PC-9 (cell line): ENCODE data around the gene OR5K3. TPM values are rescaled to one million over a fixed set of nuclear protein-coding genes. Genes with fewer than 3 reads are reported as not detected.

ENCODE experiments used
- BruUV-seq: library from RNA; stranded (reverse); fragments of 400-500 nt; replicated peaks from 2 replicates; lab custom pipeline; 2021; lab: Mats Ljungman, UMichigan
- CTCF ChIA-PET: fragments of 300-600 bp; sonication (Branson Sonifier 250); formaldehyde crosslinking; loops from one replicate; lab custom pipeline; 2022; ENCODE audit warnings: antibody characterized with exemption; lab: Charles Lee
- POLR2A ChIA-PET: fragments of 300-600 bp; sonication (Branson Sonifier 250); formaldehyde crosslinking; loops from one replicate; lab custom pipeline; 2022; ENCODE audit warnings: antibody characterized with exemption; ENCODE audit not compliant: unreplicated experiment; lab: Charles Lee
- DNase-seq, 2 experiments: peaks; one replicate each; pipeline versions ENCODE4 v3.0.0 to v3.0.0-alpha.2; 2015 to 2022; ENCODE audit warnings: mixed read lengths in 1 of 2
- H2AFZ ChIP-seq: fragments of 200-600 bp; sonication (generic); 2 replicates; pipeline ENCODE4 v1.8.1; 2017; ENCODE audit warnings: antibody characterized with exemption
- H3F3A ChIP-seq: fragments of 200-600 bp; sonication (generic); 2 replicates; pipeline ENCODE4 v1.8.1; 2017; ENCODE audit warnings: antibody characterized with exemption, mild to moderate bottlenecking, low read depth; ENCODE audit not compliant: insufficient read depth
- H3K27ac ChIP-seq: fragments of 200-600 bp; sonication (generic); 2 replicates; pipeline ENCODE4 v1.6.1; 2016; ENCODE audit warnings: mixed run types
- H3K27me3 ChIP-seq: fragments of 200-600 bp; sonication (generic); 2 replicates; pipeline ENCODE4 v1.6.1; 2016; ENCODE audit warnings: low read depth, mixed run types; ENCODE audit not compliant: insufficient read depth
- H3K36me3 ChIP-seq: fragments of 200-600 bp; sonication (generic); 2 replicates; pipeline ENCODE4 v1.6.1; 2016; ENCODE audit warnings: low read depth, mixed run types
- H3K4me1 ChIP-seq: fragments of 200-600 bp; sonication (generic); replicated peaks from 2 replicates; pipeline ENCODE4 v1.6.1; 2016; ENCODE audit warnings: mixed run types; ENCODE audit not compliant: insufficient read depth
- H3K4me2 ChIP-seq: fragments of 200-600 bp; sonication (generic); 2 replicates; pipeline ENCODE4 v1.6.1; 2017; ENCODE audit warnings: mixed run types
- H3K4me3 ChIP-seq: fragments of 200-600 bp; sonication (generic); 2 replicates; pipeline ENCODE4 v1.6.1; 2016; ENCODE audit warnings: mixed run types
- H3K79me2 ChIP-seq: fragments of 200-600 bp; sonication (generic); 2 replicates; pipeline ENCODE4 v1.6.1; 2017; ENCODE audit warnings: low read depth, mixed run types
- H3K9me2 ChIP-seq: fragments of 200-600 bp; sonication (generic); 2 replicates; pipeline ENCODE4 v1.8.1; 2017; ENCODE audit warnings: mild to moderate bottlenecking; ENCODE audit not compliant: insufficient read depth
- H3K9me3 ChIP-seq: fragments of 200-600 bp; sonication (generic); 2 replicates; pipeline ENCODE4 v1.8.1; 2016; ENCODE audit warnings: low read depth; ENCODE audit not compliant: insufficient read depth
- H4K20me1 ChIP-seq: fragments of 200-600 bp; sonication (generic); 2 replicates; pipeline ENCODE4 v1.8.1; 2017; ENCODE audit not compliant: insufficient read depth
- CTCF ChIP-seq: fragments of 200-600 bp; sonication (generic); conservative IDR thresholded peaks from 2 replicates; pipeline ENCODE4 v1.6.1; 2017; ENCODE audit warnings: mixed run types, antibody characterized with exemption, mild to moderate bottlenecking, moderate library complexity
- EZH2 ChIP-seq: fragments of 200-600 bp; sonication (generic); IDR thresholded peaks from 2 replicates; pipeline ENCODE4 v1.8.0; 2017; ENCODE audit warnings: antibody characterized with exemption, low read depth
- intact Hi-C: fragments of 100-400 bp; cut with micrococcal nuclease; formaldehyde crosslinking; loops from one replicate; pipeline ENCODE4 v1.10.0; 2022; ENCODE audit not compliant: unreplicated experiment
- total RNA-seq: library from RNA; stranded (reverse); gene quantifications from 2 replicates; pipeline ENCODE4 v1.2.3, GENCODE V29; 2021

Gene OR5K3
- total RNA-seq, 1 experiment from 2014 or later: not detected

- CTCF ChIA-PET: no interaction called here
- Histone ChIP-seq H3K9me3 (no peaks in the 10 kb centered on the region), H2AFZ (no peak overlapping the region), H4K20me1 (no peaks in the 10 kb centered on the region), H3K9me2 (no peaks in the 10 kb centered on the region), H3K4me2 (no peak overlapping the region), H3K4me1 (no peaks in the 10 kb centered on the region), H3K27me3 (no peaks in the 10 kb centered on the region), H3K79me2 (no peaks in the 10 kb centered on the region), H3K4me3 (no peak overlapping the region), H3F3A (no peaks in the 10 kb centered on the region), H3K36me3 (no peaks in the 10 kb centered on the region), H3K27ac (no peak overlapping the region)
- intact Hi-C loops: no loop called here
- POLR2A ChIA-PET: no interaction called here
- DNase-seq: no peak
- TF ChIP-seq EZH2: no peak
- no peak for TF ChIP-seq CTCF
- no TSS peak for BruUV-seq
Measured at GRCh38 chr3:98350082-98350481, 40.4 kb upstream of the OR5K3 start.

GRCh38 chr3:98353554-98353953 is 36.9 kb upstream of the OR5K3 start, which contains the start of gene OR5K4:
TSS of gene OR5K4 (plus strand) at chr3:98353854. CDS start at chr3:98353854, 0 bp downstream.
- intact Hi-C loops: no loop called here

GRCh38 chr3:98359250-98359649 is 31.2 kb upstream of the OR5K3 start:
- no peak overlapping the region for H3K4me3 ChIP-seq
- no peaks in the 10 kb centered on the region for H3F3A ChIP-seq
- no peaks in the 10 kb centered on the region for H3K9me3 ChIP-seq
- H3K36me3 ChIP-seq: no peaks in the 10 kb centered on the region
- H3K4me1 ChIP-seq: no peaks in the 10 kb centered on the region
- no TSS peak for BruUV-seq
- no peak for TF ChIP-seq CTCF
- TF ChIP-seq EZH2: no peak
- no peak overlapping the region for H3K27ac ChIP-seq
- H3K27me3 ChIP-seq: no peaks in the 10 kb centered on the region
- intact Hi-C loops: no loop called here
- ChIA-PET POLR2A (no interaction called here), CTCF (interaction anchor here (0.7 kb wide), 1 partner anchor 64 kb away, joined by 6 read pairs; no protein-coding TSS in a partner anchor)
- H2AFZ ChIP-seq: no peak overlapping the region
- no peak for DNase-seq
- H4K20me1 ChIP-seq: no peaks in the 10 kb centered on the region
- no peaks in the 10 kb centered on the region for H3K79me2 ChIP-seq
- H3K4me2 ChIP-seq: no peak overlapping the region
- no peaks in the 10 kb centered on the region; the same call in 1 of the 2 replicates for H3K9me2 ChIP-seq

More at GRCh38 chr3:98353554-98353953, 36.9 kb upstream of the OR5K3 start, which contains the start of gene OR5K4:
- Histone ChIP-seq H3K36me3 (no peaks in the 10 kb centered on the region), H3K9me2 (no peaks in the 10 kb centered on the region; the same call in 1 of the 2 replicates), H3F3A (no peaks in the 10 kb centered on the region), H3K9me3 (no peaks in the 10 kb centered on the region), H2AFZ (no peak within 1 kb of the TSS), H4K20me1 (no peaks in the 10 kb centered on the region), H3K4me3 (no peak within 1 kb of the TSS), H3K4me2 (no peak within 1 kb of the TSS), H3K79me2 (no peaks in the 10 kb centered on the region), H3K27ac (no peak within 1 kb of the TSS), H3K4me1 (no peaks in the 10 kb centered on the region), H3K27me3 (no peaks in the 10 kb centered on the region)
- BruUV-seq: no TSS peak
- no peak for DNase-seq
- POLR2A ChIA-PET: interaction anchor here (0.5 kb wide), 1 partner anchor 547 kb away, joined by 7 read pairs; no protein-coding TSS in a partner anchor
- CTCF ChIA-PET: no interaction called here
- no peak for TF ChIP-seq CTCF
- no peak for TF ChIP-seq EZH2
